Esophagus muscularis mucosa (tissue), 4 donors: Measurements from ENCODE around the gene ABR.

Experiments
- EP300 ChIP-seq: sonication (generic); formaldehyde crosslinking; IDR thresholded peaks from one replicate; pipeline ENCODE4 v1.6.1; 2017; ENCODE audit warnings: antibody characterized with exemption
- POLR2AphosphoS5 ChIP-seq, 2 donors: sonication (generic); formaldehyde crosslinking; IDR thresholded peaks; one replicate each; pipeline ENCODE4 v1.6.1; 2017; ENCODE audit warnings: antibody characterized with exemption in 2 of 2
- TF ChIP-seq, protein P1 (sequence below), 3 experiments: fragments of 200-600 bp in 2 of 3; fragments of 450-650 bp in 1 of 3; sonication (generic) in 2 of 3; IDR thresholded peaks; one replicate each; pipeline ENCODE4 v1.5.1; 2017 to 2019; ENCODE audit warnings: antibody characterized with exemption in 3 of 3, mild to moderate bottlenecking in 2 of 3, moderate library complexity in 1 of 3

DNA sequence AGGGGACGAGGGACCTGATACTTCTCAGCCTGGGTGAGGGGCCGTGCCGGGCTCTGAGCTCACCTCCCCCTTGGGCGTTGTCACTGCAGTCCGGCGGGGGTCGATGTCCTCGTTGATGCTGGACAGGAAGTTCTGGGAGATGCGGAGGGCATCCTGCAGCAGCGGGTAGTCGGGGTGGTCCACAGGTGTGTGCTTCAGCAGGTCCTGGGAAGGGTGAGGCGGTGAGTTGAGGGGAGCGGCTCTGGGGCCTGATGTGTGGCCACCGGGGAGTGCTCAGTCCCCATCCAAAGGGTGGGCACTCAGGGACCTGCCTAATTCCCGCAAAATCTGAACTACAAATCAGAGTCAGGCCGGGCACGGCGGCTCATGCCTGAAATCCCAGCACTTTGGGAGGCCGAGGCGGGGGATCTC is 107.2 kb downstream of the ABR start:
- no peak for TF ChIP-seq EP300
- TF ChIP-seq, protein P1, sequence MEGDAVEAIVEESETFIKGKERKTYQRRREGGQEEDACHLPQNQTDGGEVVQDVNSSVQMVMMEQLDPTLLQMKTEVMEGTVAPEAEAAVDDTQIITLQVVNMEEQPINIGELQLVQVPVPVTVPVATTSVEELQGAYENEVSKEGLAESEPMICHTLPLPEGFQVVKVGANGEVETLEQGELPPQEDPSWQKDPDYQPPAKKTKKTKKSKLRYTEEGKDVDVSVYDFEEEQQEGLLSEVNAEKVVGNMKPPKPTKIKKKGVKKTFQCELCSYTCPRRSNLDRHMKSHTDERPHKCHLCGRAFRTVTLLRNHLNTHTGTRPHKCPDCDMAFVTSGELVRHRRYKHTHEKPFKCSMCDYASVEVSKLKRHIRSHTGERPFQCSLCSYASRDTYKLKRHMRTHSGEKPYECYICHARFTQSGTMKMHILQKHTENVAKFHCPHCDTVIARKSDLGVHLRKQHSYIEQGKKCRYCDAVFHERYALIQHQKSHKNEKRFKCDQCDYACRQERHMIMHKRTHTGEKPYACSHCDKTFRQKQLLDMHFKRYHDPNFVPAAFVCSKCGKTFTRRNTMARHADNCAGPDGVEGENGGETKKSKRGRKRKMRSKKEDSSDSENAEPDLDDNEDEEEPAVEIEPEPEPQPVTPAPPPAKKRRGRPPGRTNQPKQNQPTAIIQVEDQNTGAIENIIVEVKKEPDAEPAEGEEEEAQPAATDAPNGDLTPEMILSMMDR (IDR thresholded peaks at IDR 0.05), result no peak
- TF ChIP-seq POLR2AphosphoS5 (IDR thresholded peaks at IDR 0.05), result no peak
